HepG2 (cell line): ENCODE data around the gene CCDC54. TPM values are rescaled to one million over a fixed set of nuclear protein-coding genes. Genes with fewer than 3 reads are reported as not detected.

ENCODE experiments used
- ATAC-seq: fragments of 200-7000 bp; cut with Tn5 transposase; 3 replicates; pipeline ENCODE4 v1.9.1; 2020; ENCODE audit warnings: mild to moderate bottlenecking, moderate library complexity
- BruUV-seq: library from RNA; stranded (reverse); fragments of 400-500 nt; replicated peaks from 2 replicates; lab custom pipeline; 2021; lab: Mats Ljungman, UMichigan
- CTCF ChIA-PET: fragments of 300-600 bp; formaldehyde crosslinking; extraction: SDS; loops from one replicate; lab custom pipeline; 2021; ENCODE audit warnings: low total read pairs, inconsistent platforms, low intra/inter-chr PET ratio; lab: Yijun Ruan, JAX
- POLR2A ChIA-PET: fragments of 350-600 bp; sonication (Branson Sonifier 250); formaldehyde crosslinking; loops from one replicate; lab custom pipeline; 2020; ENCODE audit warnings: antibody characterized with exemption, inconsistent platforms; lab: Yijun Ruan, JAX
- DNase-seq: peaks from one replicate; pipeline ENCODE4 v3.0.0-alpha.2; 2015; ENCODE audit warnings: low spot score
- FAIRE-seq: peaks from 3 replicates; lab custom pipeline; 2011; peaks lifted over from hg19 to GRCh38; lab: Jason Lieb, UNC
- H2AFZ ChIP-seq: one replicate; pipeline ENCODE4 v1.6.1; 2011; ENCODE audit warnings: low read length, inconsistent platforms
- H3K27ac ChIP-seq: fragments of 300-600 bp; 3 replicates; pipeline ENCODE4 v1.8.0; 2011; ENCODE audit warnings: mixed run types, mild to moderate bottlenecking, mixed read lengths, low read length, inconsistent platforms; ENCODE audit not compliant: insufficient read depth; ENCODE audit errors: extremely low read length
- H3K27me3 ChIP-seq, 2 experiments: fragments of 200-600 bp in 1 of 2; 2 replicates in 1 of 2; 3 replicates in 1 of 2; pipeline versions ENCODE4 v1.6.0 to v1.8.0; 2011; ENCODE audit warnings: low read length in 2 of 2, mild to moderate bottlenecking in 2 of 2, moderate library complexity in 2 of 2, inconsistent platforms in 1 of 2; ENCODE audit not compliant: insufficient read depth in 2 of 2, control insufficient read depth in 1 of 2
- H3K36me3 ChIP-seq, 2 experiments: fragments of 200-600 bp in 1 of 2; replicated peaks in 1 of 2; 2 replicates in 1 of 2; 3 replicates in 1 of 2; pipeline versions ENCODE4 v1.5.1 to v1.8.0; 2011; ENCODE audit warnings: low read length in 2 of 2, inconsistent platforms in 1 of 2; ENCODE audit not compliant: insufficient read depth in 2 of 2, control insufficient read depth in 1 of 2
- H3K4me1 ChIP-seq: 2 replicates; pipeline ENCODE4 v1.5.1; 2012; ENCODE audit warnings: low read length, inconsistent platforms; ENCODE audit not compliant: insufficient read depth
- H3K4me2 ChIP-seq: 2 replicates; pipeline ENCODE4 v1.6.0; 2011; ENCODE audit warnings: low read depth, low read length, inconsistent platforms
- H3K4me3 ChIP-seq, 3 experiments: fragments of 200-600 bp in 1 of 3; sonication (generic), shearing (Covaris generic) in 1 of 3; replicated peaks in 1 of 3; 2 replicates each; pipeline ENCODE4 v1.5.1; 2011 to 2016; ENCODE audit warnings: low read length in 3 of 3, inconsistent platforms in 2 of 3, low read depth in 2 of 3, mild to moderate bottlenecking in 2 of 3, control low read depth in 1 of 3, mixed read lengths in 1 of 3; ENCODE audit not compliant: insufficient read depth in 1 of 3
- H3K79me2 ChIP-seq: one replicate; pipeline ENCODE4 v1.6.1; 2011; ENCODE audit warnings: low read length, inconsistent platforms; ENCODE audit not compliant: insufficient read depth
- H3K9ac ChIP-seq: 2 replicates; pipeline ENCODE4 v1.6.0; 2011; ENCODE audit warnings: mild to moderate bottlenecking, low read depth, low read length, inconsistent platforms; ENCODE audit not compliant: insufficient read depth
- H3K9me3 ChIP-seq: 2 replicates; pipeline ENCODE4 v1.5.1; 2012; ENCODE audit warnings: mild to moderate bottlenecking, low read length
- H4K20me1 ChIP-seq: 2 replicates; pipeline ENCODE4 v1.6.0; 2011; ENCODE audit warnings: inconsistent platforms, mild to moderate bottlenecking, low read length, moderate library complexity; ENCODE audit not compliant: insufficient read depth
- AFF4 ChIP-seq: sonication (generic); formaldehyde crosslinking; IDR thresholded peaks from 2 replicates; pipeline ENCODE4 v1.4.0; 2020; ENCODE audit warnings: missing genetic modification reagents
- AGO2 ChIP-seq: fragments of 200-400 bp; formaldehyde crosslinking; optimal IDR thresholded peaks from 2 replicates; pipeline ENCODE3; 2017; ENCODE audit warnings: mild to moderate bottlenecking, low read depth, low read length, moderate library complexity
- ATRX ChIP-seq: sonication (generic); formaldehyde crosslinking; IDR thresholded peaks from 2 replicates; pipeline ENCODE4 v1.4.0; 2020; ENCODE audit warnings: missing genetic modification reagents, borderline replicate concordance
- CBFB ChIP-seq: sonication (generic); formaldehyde crosslinking; IDR thresholded peaks from 2 replicates; pipeline ENCODE4 v1.4.0; 2020; ENCODE audit warnings: missing genetic modification reagents
- ELK4 ChIP-seq: sonication (generic); formaldehyde crosslinking; IDR thresholded peaks from 2 replicates; pipeline ENCODE4 v1.9.0; 2021; ENCODE audit warnings: missing genetic modification reagents, borderline replicate concordance
- MTERF4 ChIP-seq: sonication (generic); formaldehyde crosslinking; IDR thresholded peaks from 2 replicates; pipeline ENCODE4 v1.8.0; 2023; ENCODE audit warnings: mild to moderate bottlenecking, missing genetic modification reagents
- PBX3 ChIP-seq: sonication (generic); formaldehyde crosslinking; IDR thresholded peaks from 2 replicates; pipeline ENCODE4 v1.8.1; 2023; ENCODE audit warnings: missing genetic modification reagents, inconsistent platforms, borderline replicate concordance
- POGK ChIP-seq: sonication (generic); formaldehyde crosslinking; conservative IDR thresholded peaks from 2 replicates; pipeline ENCODE4 v1.8.0; 2022; ENCODE audit warnings: mild to moderate bottlenecking, moderate library complexity, missing genetic modification reagents
- PREB ChIP-seq: sonication (generic); formaldehyde crosslinking; IDR thresholded peaks from 2 replicates; pipeline ENCODE4 v1.4.0; 2020; ENCODE audit warnings: missing genetic modification reagents
- PTBP1 ChIP-seq: fragments of 200-400 bp; formaldehyde crosslinking; IDR thresholded peaks from 2 replicates; pipeline ENCODE4 v1.6.1; 2018; ENCODE audit warnings: low read length, low read depth; ENCODE audit not compliant: poor library complexity, severe bottlenecking
- RARA ChIP-seq: IDR thresholded peaks from 2 replicates; pipeline ENCODE4 v1.6.1; 2016; ENCODE audit warnings: missing genetic modification reagents, missing compliant biosample characterization
- ZBTB33 ChIP-seq: sonication (generic); formaldehyde crosslinking; IDR thresholded peaks from 2 replicates; pipeline ENCODE4 v1.4.0; 2020; ENCODE audit warnings: missing genetic modification reagents
- in situ Hi-C: cut with HindIII; loops from 2 replicates; pipeline ENCODE4 v1.10.0; 2017; ENCODE audit warnings: low pct_unique_long_range_greater_than_20kb; ENCODE audit not compliant: extremely low pct_ligation_motif_present
- intact Hi-C: fragments of 100-400 bp; cut with micrococcal nuclease; formaldehyde crosslinking; loops from one replicate; pipeline ENCODE4 v1.10.0; 2022; ENCODE audit not compliant: unreplicated experiment
- polyA plus RNA-seq, 8 experiments: library from polyadenylated mRNA; depleted of rRNA in 3 of 8; stranded (reverse) in 7 of 8; unstranded in 1 of 8; fragments of >200 nt; fragmentation: Illumina TruSeq in 4 of 8; extraction: Trizol in 4 of 8; gene quantifications; 2 replicates each; pipeline versions ENCODE4 v1.2.1 to v1.2.3, GENCODE V29; 2011 to 2016; ENCODE audit warnings: low read depth in 4 of 8, missing spikeins in 1 of 8, mixed read lengths in 1 of 8; ENCODE audit not compliant: insufficient read depth in 1 of 8
- total RNA-seq, 5 experiments: library from RNA; depleted of rRNA; stranded (reverse); fragments of >200 nt; fragmentation: Illumina TruSeq; extraction: Trizol; gene quantifications; 2 replicates each; pipeline ENCODE4 v1.2.3, GENCODE V29; 2016; ENCODE audit warnings: low read depth in 1 of 5

The CCDC54 gene
- total and polyA plus RNA-seq, 2 of the 13 experiments (the other 11 are each of a cell fraction or from before 2014, with no cell fraction given): not detected

- BruUV-seq: no TSS peak
- no peak overlapping the region for H2AFZ ChIP-seq
- DNase-seq (no peak), ATAC-seq (no peak), FAIRE-seq (no peak)
- H3K9ac ChIP-seq: no peak overlapping the region
- CTCF ChIA-PET: no interaction called here
- no peaks in the 10 kb centered on the region for H4K20me1 ChIP-seq
- no peaks in the 10 kb centered on the region for H3K4me1 ChIP-seq
- no peaks in the 10 kb centered on the region for H3K79me2 ChIP-seq
- intact Hi-C loops: no loop called here
- H3K4me3 ChIP-seq: no peak overlapping the region
- H3K9me3 ChIP-seq: no peaks in the 10 kb centered on the region
- H3K36me3 ChIP-seq: no peaks in the 10 kb centered on the region
- in situ Hi-C loops: no loop called here
- no peaks in the 10 kb centered on the region for H3K27me3 ChIP-seq
- no peak overlapping the region for H3K4me2 ChIP-seq
- POLR2A ChIA-PET: no interaction called here
- H3K27ac ChIP-seq: no peak overlapping the region
- no peak for TF ChIP-seq ZBTB33 (CRISPR knock-in tag)
- TF ChIP-seq ELK4 (CRISPR knock-in tag): no peak
- TF ChIP-seq RARA (CRISPR knock-in tag): no peak
- no peak for TF ChIP-seq PBX3
- no peak for TF ChIP-seq PREB (CRISPR knock-in tag)
- no peak for TF ChIP-seq PTBP1
- TF ChIP-seq AGO2: no peak
- no peak for TF ChIP-seq POGK (CRISPR knock-in tag)
- TF ChIP-seq CBFB (CRISPR knock-in tag): no peak
- TF ChIP-seq ATRX (CRISPR knock-in tag): no peak
- TF ChIP-seq MTERF4 (CRISPR knock-in tag): no peak
- TF ChIP-seq AFF4: no peak
Measured at GRCh38 chr3:107416886-107417285, 39.6 kb downstream of the CCDC54 start.
